ENCODE measurements around the gene MGAT4B.

- no peak for TF ChIP-seq SMC3 (IDR thresholded peaks at IDR 0.05; ENCODE audit: low read depth, low read length)
- TF ChIP-seq CTCF (conservative IDR thresholded peaks at IDR 0.05; ENCODE audit: low read depth, low read length): no peak
- no peak for TF ChIP-seq CEBPB (IDR thresholded peaks at IDR 0.05; ENCODE audit: low read depth, low read length)
- TF ChIP-seq USF2 (IDR thresholded peaks at IDR 0.05; ENCODE audit: low read depth, low read length): no peak
- no peak for TF ChIP-seq POLR2A (IDR thresholded peaks at IDR 0.05; ENCODE audit: low read depth, low read length)
- TF ChIP-seq MAFK (IDR thresholded peaks at IDR 0.05; ENCODE audit: low read depth, low read length): no peak
- no peak for TF ChIP-seq BHLHE40 (IDR thresholded peaks at IDR 0.05; ENCODE audit: low read depth, low read length)
Measured at GRCh38 chr5:179753971-179754370, 52.7 kb downstream of the MGAT4B start.

Data from IMR-90 (cell line).